ENCODE data around the gene NME9. TPM values are rescaled to one million over a fixed set of nuclear protein-coding genes. Genes with fewer than 3 reads are reported as not detected.

NME9 gene
- total and polyA plus RNA-seq, 4 experiments from 2014 or later, result 0.80 to 1.4 (median 1.1) TPM

DNA sequence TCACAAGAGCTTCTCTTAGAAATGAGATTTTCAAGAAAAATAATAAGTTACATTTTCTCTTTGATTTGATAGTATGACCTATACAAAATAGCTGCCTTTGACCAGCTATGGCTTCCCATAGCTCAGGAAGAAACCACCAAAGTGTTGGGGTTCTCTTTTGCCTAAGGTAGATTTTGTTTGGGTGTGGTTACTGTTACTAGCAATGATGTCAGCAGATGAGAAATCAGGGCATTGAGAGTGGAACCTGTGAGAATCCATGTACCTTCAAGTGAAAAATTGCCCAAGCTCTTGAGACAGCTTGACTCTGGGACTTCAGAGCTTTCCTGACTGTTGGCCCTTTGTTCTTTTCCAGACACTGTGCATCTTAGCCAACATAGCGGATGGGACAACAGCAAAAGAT, 45.6 kb downstream of the NME9 start:
- H3K27me3 Mint-ChIP-seq, result no peaks in the 10 kb centered on the region
- H3K9me3 Mint-ChIP-seq, result no peaks in the 10 kb centered on the region
- CTCF ChIA-PET (ENCODE audit: partially characterized antibody), result interaction anchor here (1.3 to 1.6 kb wide), 2 partner anchors 9 to 44 kb away, joined by 3 to 7 read pairs; no protein-coding TSS in a partner anchor
- no peak overlapping the region for H3K4me3 ChIP-seq (ENCODE audit: low read length in 2 of 2)
- no peaks in the 10 kb centered on the region for H3K4me1 ChIP-seq (ENCODE audit: insufficient read depth, low read length)
- H3K27me3 ChIP-seq (ENCODE audit: insufficient read depth, low read length), result no peaks in the 10 kb centered on the region
- no peaks in the 10 kb centered on the region for H3K9me3 ChIP-seq (ENCODE audit: control insufficient read depth in 1 of 2, low read length in 2 of 2)
- intact Hi-C loops (cut with micrococcal nuclease), result no loop called here
- no peak overlapping the region for H3K27ac ChIP-seq (ENCODE audit: low read depth, low read length)
- POLR2A ChIA-PET (ENCODE audit: partially characterized antibody), result no interaction called here
- no peak overlapping the region for H3K27ac Mint-ChIP-seq
- DNase-seq, result no peak
- H3K4me3 Mint-ChIP-seq, result no peak overlapping the region
- peaks cover 32% of the 10 kb centered on the region for H3K36me3 ChIP-seq (ENCODE audit: insufficient read depth, low read length)
- peaks cover 0 to 8% (median under 1%) of the 10 kb centered on the region in 4 donors for H3K4me1 Mint-ChIP-seq
- peaks cover 25 to 31% of the 10 kb centered on the region in 2 donors for H3K36me3 Mint-ChIP-seq

GRCh38 chr3:138282836-138283235, 46.8 kb downstream of the NME9 start:
- Mint-ChIP-seq H3K27ac (peak overlapping the region in 4 of 7 donors; percentile 16 to 40 (median 26)), H3K4me1 (peaks cover 0 to 8% (median under 1%) of the 10 kb centered on the region in 4 donors)

GRCh38 chr3:138281561-138281960, 48.1 kb downstream of the NME9 start:
- no peak overlapping the region for H3K4me3 ChIP-seq (ENCODE audit: low read length in 2 of 2)
- H3K27me3 Mint-ChIP-seq, result no peaks in the 10 kb centered on the region
- intact Hi-C loops (cut with micrococcal nuclease), result no loop called here
- peaks cover 23% of the 10 kb centered on the region for H3K36me3 ChIP-seq (ENCODE audit: insufficient read depth, low read length)
- peaks cover 25 to 30% of the 10 kb centered on the region in 2 donors for H3K36me3 Mint-ChIP-seq
- peak overlapping the region in 1 of 7 donors; percentile 29 for H3K27ac Mint-ChIP-seq
- no peaks in the 10 kb centered on the region for H3K4me1 ChIP-seq (ENCODE audit: insufficient read depth, low read length)
- H3K4me1 Mint-ChIP-seq, result peaks cover 0 to 8% (median under 1%) of the 10 kb centered on the region in 4 donors
- H3K27ac ChIP-seq (ENCODE audit: low read depth, low read length), result no peak overlapping the region
- H3K9me3 ChIP-seq (ENCODE audit: control insufficient read depth in 1 of 2, low read length in 2 of 2), result no peaks in the 10 kb centered on the region
- H3K4me3 Mint-ChIP-seq, result no peak overlapping the region
- no peaks in the 10 kb centered on the region for H3K27me3 ChIP-seq (ENCODE audit: insufficient read depth, low read length)
- no peaks in the 10 kb centered on the region for H3K9me3 Mint-ChIP-seq
- CTCF ChIA-PET (ENCODE audit: partially characterized antibody), result interaction anchor here (1.2 to 1.4 kb wide), 2 partner anchors 47 to 57 kb away, joined by 3 read pairs; no protein-coding TSS in a partner anchor
- no peak for DNase-seq
- POLR2A ChIA-PET (ENCODE audit: partially characterized antibody), result no interaction called here

More at GRCh38 chr3:138282836-138283235, 46.8 kb downstream of the NME9 start:
- Histone ChIP-seq H3K36me3 (ENCODE audit: insufficient read depth, low read length) (peaks cover 24% of the 10 kb centered on the region), H3K27ac (ENCODE audit: low read depth, low read length) (no peak overlapping the region), H3K4me3 (ENCODE audit: low read length in 2 of 2) (no peak overlapping the region), H3K27me3 (ENCODE audit: insufficient read depth, low read length) (no peaks in the 10 kb centered on the region), H3K9me3 (ENCODE audit: control insufficient read depth in 1 of 2, low read length in 2 of 2) (no peaks in the 10 kb centered on the region), H3K4me1 (ENCODE audit: insufficient read depth, low read length) (no peaks in the 10 kb centered on the region)
- intact Hi-C loops (cut with micrococcal nuclease), result no loop called here
- Mint-ChIP-seq H3K36me3 (peaks cover 19 to 22% of the 10 kb centered on the region in 2 donors), H3K27me3 (no peaks in the 10 kb centered on the region), H3K4me3 (no peak overlapping the region), H3K9me3 (no peaks in the 10 kb centered on the region)
- POLR2A ChIA-PET (ENCODE audit: partially characterized antibody), result no interaction called here
- no peak for DNase-seq
- CTCF ChIA-PET (ENCODE audit: partially characterized antibody), result interaction anchor here (0.6 to 1.6 kb wide), 2 partner anchors 9 to 46 kb away, joined by 3 to 7 read pairs; no protein-coding TSS in a partner anchor

GRCh38 chr3:138271189-138271794, 58.4 kb downstream of the NME9 start:
- Histone ChIP-seq H3K36me3 (ENCODE audit: insufficient read depth, low read length) (peaks cover 23% of the 10 kb centered on the region), H3K27ac (ENCODE audit: low read depth, low read length) (no peak overlapping the region), H3K9me3 (ENCODE audit: control insufficient read depth in 1 of 2, low read length in 2 of 2) (no peaks in the 10 kb centered on the region), H3K4me3 (ENCODE audit: low read length in 2 of 2) (no peak overlapping the region), H3K4me1 (ENCODE audit: insufficient read depth, low read length) (no peaks in the 10 kb centered on the region), H3K27me3 (ENCODE audit: insufficient read depth, low read length) (no peaks in the 10 kb centered on the region)
- Mint-ChIP-seq H3K9me3 (no peaks in the 10 kb centered on the region), H3K36me3 (peaks cover 49 to 64% of the 10 kb centered on the region in 2 donors), H3K4me1 (no peaks in the 10 kb centered on the region), H3K27me3 (no peaks in the 10 kb centered on the region), H3K4me3 (no peak overlapping the region), H3K27ac (peak overlapping the region in 4 of 7 donors; percentile 5 to 58 (median 25))
- intact Hi-C loops (cut with micrococcal nuclease), result no loop called here
- ChIA-PET POLR2A (ENCODE audit: partially characterized antibody) (no interaction called here), CTCF (ENCODE audit: partially characterized antibody) (interaction anchor here (0.8 to 1.2 kb wide), 3 partner anchors 40 to 90 kb away, joined by 3 to 4 read pairs (median 3); no protein-coding TSS in a partner anchor)
- DNase-seq, result no peak

DNA sequence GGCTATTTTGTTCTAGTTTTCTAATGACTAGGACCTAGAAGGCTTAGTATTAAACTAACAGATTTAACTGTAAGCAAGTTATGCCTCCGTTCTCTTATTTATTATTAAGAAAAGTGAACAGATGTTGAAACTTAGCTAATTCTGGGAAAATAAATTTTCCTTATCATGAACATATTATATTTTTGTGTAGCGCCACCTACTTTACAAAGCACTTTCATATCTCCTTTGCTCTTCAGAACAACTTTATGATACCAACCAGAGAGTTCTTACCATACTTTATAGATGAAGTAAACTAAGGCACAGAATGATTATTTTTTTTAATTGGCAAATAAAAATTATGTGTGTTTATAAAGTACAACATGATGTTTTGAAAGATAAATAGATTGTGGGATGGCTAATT, 59.4 kb downstream of the NME9 start:
- no peak for DNase-seq
- no peak overlapping the region for H3K27ac ChIP-seq (ENCODE audit: low read depth, low read length)
- H3K27me3 ChIP-seq (ENCODE audit: insufficient read depth, low read length), result no peaks in the 10 kb centered on the region
- H3K27ac Mint-ChIP-seq, result peak overlapping the region in 1 of 7 donors; percentile 4
- peaks cover 18% of the 10 kb centered on the region for H3K36me3 ChIP-seq (ENCODE audit: insufficient read depth, low read length)
- H3K4me3 Mint-ChIP-seq, result no peak overlapping the region
- H3K27me3 Mint-ChIP-seq, result no peaks in the 10 kb centered on the region
- CTCF ChIA-PET (ENCODE audit: partially characterized antibody), result interaction anchor here (0.8 to 1.2 kb wide), 2 partner anchors 59 to 89 kb away, joined by 3 to 4 read pairs; no protein-coding TSS in a partner anchor
- POLR2A ChIA-PET (ENCODE audit: partially characterized antibody), result no interaction called here
- no peaks in the 10 kb centered on the region for H3K9me3 ChIP-seq (ENCODE audit: control insufficient read depth in 1 of 2, low read length in 2 of 2)
- no peaks in the 10 kb centered on the region for H3K4me1 ChIP-seq (ENCODE audit: insufficient read depth, low read length)
- peaks cover 57 to 68% of the 10 kb centered on the region in 2 donors for H3K36me3 Mint-ChIP-seq
- H3K4me1 Mint-ChIP-seq, result no peaks in the 10 kb centered on the region
- no peaks in the 10 kb centered on the region for H3K9me3 Mint-ChIP-seq
- H3K4me3 ChIP-seq (ENCODE audit: low read length in 2 of 2), result no peak overlapping the region
- intact Hi-C loops (cut with micrococcal nuclease), result no loop called here

DNA sequence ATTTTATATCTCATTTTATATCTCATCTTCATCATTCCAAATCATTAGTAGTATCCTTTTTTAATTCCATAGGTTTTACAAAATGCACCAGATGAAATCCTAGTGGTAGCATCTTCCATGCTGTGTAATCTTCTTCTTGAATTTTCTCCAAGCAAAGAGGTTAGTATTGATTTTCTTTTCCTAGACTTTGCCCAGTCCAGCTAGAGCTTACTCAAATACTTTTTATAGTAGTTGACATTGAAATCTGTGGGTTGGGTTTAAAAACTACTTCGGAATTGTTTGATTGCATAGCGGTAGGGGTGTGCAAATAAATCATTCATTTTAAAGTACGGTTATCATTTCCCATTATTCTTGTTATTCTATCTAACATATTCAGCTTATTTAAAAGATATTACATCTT, 62.6 kb downstream of the NME9 start:
- H3K36me3 ChIP-seq (ENCODE audit: insufficient read depth, low read length), result peaks cover 3% of the 10 kb centered on the region
- Mint-ChIP-seq H3K36me3 (peaks cover 39 to 56% of the 10 kb centered on the region in 2 donors), H3K9me3 (no peaks in the 10 kb centered on the region), H3K27me3 (no peaks in the 10 kb centered on the region), H3K27ac (no peak overlapping the region), H3K4me1 (no peaks in the 10 kb centered on the region), H3K4me3 (no peak overlapping the region)
- no peak overlapping the region for H3K27ac ChIP-seq (ENCODE audit: low read depth, low read length)
- ChIA-PET POLR2A (ENCODE audit: partially characterized antibody) (no interaction called here), CTCF (ENCODE audit: partially characterized antibody) (no interaction called here)
- no peaks in the 10 kb centered on the region for H3K27me3 ChIP-seq (ENCODE audit: insufficient read depth, low read length)
- H3K4me1 ChIP-seq (ENCODE audit: insufficient read depth, low read length), result no peaks in the 10 kb centered on the region
- H3K4me3 ChIP-seq (ENCODE audit: low read length in 2 of 2), result no peak overlapping the region
- intact Hi-C loops (cut with micrococcal nuclease), result no loop called here
- H3K9me3 ChIP-seq (ENCODE audit: control insufficient read depth in 1 of 2, low read length in 2 of 2), result no peaks in the 10 kb centered on the region
- no peak for DNase-seq

DNA sequence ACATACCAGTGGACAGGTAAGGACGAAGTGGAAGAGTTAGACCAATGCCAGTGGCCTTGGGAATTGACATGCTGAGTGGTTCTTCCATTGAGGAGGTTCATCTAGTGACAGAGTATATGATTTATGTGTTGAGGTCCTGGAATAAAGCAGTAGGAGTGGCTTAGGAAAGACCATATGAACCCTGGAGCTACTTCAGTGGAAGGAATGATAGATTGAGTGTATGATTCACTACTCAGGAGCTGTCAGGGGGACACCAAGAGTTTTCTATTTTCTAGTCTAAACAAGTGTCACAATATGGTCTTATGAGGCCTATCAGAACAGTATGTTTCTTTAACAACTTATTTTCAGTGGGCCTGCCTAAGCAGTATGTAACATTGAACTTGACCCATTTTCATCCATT, 63.9 kb downstream of the NME9 start:
- Mint-ChIP-seq H3K4me1 (no peaks in the 10 kb centered on the region), H3K9me3 (no peaks in the 10 kb centered on the region), H3K36me3 (peaks cover 30 to 55% of the 10 kb centered on the region in 2 donors), H3K27me3 (no peaks in the 10 kb centered on the region), H3K27ac (peak overlapping the region in 2 of 7 donors; percentile 14 to 61), H3K4me3 (no peak overlapping the region)
- Histone ChIP-seq H3K9me3 (ENCODE audit: control insufficient read depth in 1 of 2, low read length in 2 of 2) (no peaks in the 10 kb centered on the region), H3K27me3 (ENCODE audit: insufficient read depth, low read length) (no peaks in the 10 kb centered on the region), H3K4me3 (ENCODE audit: low read length in 2 of 2) (no peak overlapping the region), H3K36me3 (ENCODE audit: insufficient read depth, low read length) (no peaks in the 10 kb centered on the region), H3K4me1 (ENCODE audit: insufficient read depth, low read length) (no peaks in the 10 kb centered on the region), H3K27ac (ENCODE audit: low read depth, low read length) (no peak overlapping the region)
- no peak for DNase-seq
- intact Hi-C loops (cut with micrococcal nuclease), result no loop called here
- ChIA-PET POLR2A (ENCODE audit: partially characterized antibody) (no interaction called here), CTCF (ENCODE audit: partially characterized antibody) (no interaction called here)

Data from CD4-positive, alpha-beta memory T cell (primary cell).